Naive thymus-derived CD4-positive, alpha-beta T cell (primary cell): ENCODE data around the gene FBXL16. TPM values are rescaled to one million over a fixed set of nuclear protein-coding genes. Genes with fewer than 3 reads are reported as not detected.
"Not testable (repeated sequence)": the region's sequence is repeated elsewhere in the genome, so short reads cannot be mapped to it uniquely, and the experiment has no call there.

Source experiments
- ATAC-seq: fragments of 150-1000 bp; cut with Tn5 transposase; 2 replicates; pipeline ENCODE4 v1.10.0; 2021; ENCODE audit warnings: mild to moderate bottlenecking, moderate library complexity
- CTCF ChIA-PET: fragments of 350-600 bp; sonication (Branson Sonifier 250); formaldehyde crosslinking; loops from one replicate; lab custom pipeline; 2021; ENCODE audit warnings: antibody characterized with exemption; lab: Charles Lee
- POLR2A ChIA-PET: fragments of 350-600 bp; sonication (Branson Sonifier 250); formaldehyde crosslinking; loops from one replicate; lab custom pipeline; 2021; ENCODE audit warnings: antibody characterized with exemption, inconsistent platforms; lab: Charles Lee
- DNase-seq, 9 donors: peaks; one replicate each; pipeline versions ENCODE4 v3.0.0 to v3.0.0-alpha.2; 2020 to 2022; ENCODE audit warnings: mixed read lengths in 1 of 9
- H3K27ac ChIP-seq: one replicate; pipeline ENCODE4 v1.7.0; 2013; ENCODE audit warnings: mild to moderate bottlenecking, low read depth, low read length, moderate library complexity
- H3K27me3 ChIP-seq, 2 donors: one replicate each; pipeline ENCODE4 v1.7.0; 2013; ENCODE audit warnings: low read length in 2 of 2, mild to moderate bottlenecking in 2 of 2, moderate library complexity in 2 of 2; ENCODE audit not compliant: control insufficient read depth in 2 of 2, insufficient read depth in 2 of 2
- H3K36me3 ChIP-seq, 3 experiments: 1 replicate in 2 of 3; 2 replicates in 1 of 3; pipeline ENCODE4 v1.7.0; 2013; ENCODE audit warnings: low read length in 3 of 3, mild to moderate bottlenecking in 3 of 3, moderate library complexity in 1 of 3; ENCODE audit not compliant: insufficient read depth in 3 of 3, control insufficient read depth in 2 of 3
- H3K4me1 ChIP-seq, 2 donors: one replicate each; pipeline ENCODE4 v1.7.0; 2013; ENCODE audit warnings: low read length in 2 of 2, mild to moderate bottlenecking in 2 of 2, moderate library complexity in 1 of 2; ENCODE audit not compliant: control insufficient read depth in 2 of 2, insufficient read depth in 2 of 2
- H3K4me3 ChIP-seq: 2 replicates; pipeline ENCODE4 v1.7.0; 2013; ENCODE audit warnings: mild to moderate bottlenecking, low read length
- H3K9me3 ChIP-seq, 3 experiments: 1 replicate in 2 of 3; 2 replicates in 1 of 3; pipeline ENCODE4 v1.7.0; 2013; ENCODE audit warnings: low read length in 3 of 3; ENCODE audit not compliant: control insufficient read depth in 2 of 3
- H3K27ac Mint-ChIP-seq, 9 donors: one replicate each; pipeline ENCODE4 v1.8.0; 2020 to 2022; ENCODE audit warnings: mixed read lengths in 9 of 9, mild to moderate bottlenecking in 8 of 9, moderate library complexity in 5 of 9, inconsistent platforms in 2 of 9
- H3K27me3 Mint-ChIP-seq, 5 donors: one replicate each; pipeline ENCODE4 v1.8.0; 2021 to 2022; ENCODE audit warnings: mixed read lengths in 5 of 5, mild to moderate bottlenecking in 1 of 5
- H3K36me3 Mint-ChIP-seq, 5 donors: one replicate each; pipeline ENCODE4 v1.8.0; 2020 to 2022; ENCODE audit warnings: mixed read lengths in 5 of 5, mild to moderate bottlenecking in 3 of 5, inconsistent platforms in 1 of 5
- H3K4me1 Mint-ChIP-seq, 7 donors: one replicate each; pipeline ENCODE4 v1.8.0; 2020 to 2022; ENCODE audit warnings: mixed read lengths in 7 of 7, mild to moderate bottlenecking in 3 of 7, inconsistent platforms in 1 of 7
- H3K4me3 Mint-ChIP-seq, 10 donors: one replicate each; pipeline ENCODE4 v1.8.0; 2020 to 2022; ENCODE audit warnings: mild to moderate bottlenecking in 10 of 10, mixed read lengths in 10 of 10, moderate library complexity in 6 of 10, inconsistent platforms in 2 of 10
- H3K9me3 Mint-ChIP-seq, 11 donors: one replicate each; pipeline ENCODE4 v1.8.0; 2020 to 2022; ENCODE audit warnings: mixed read lengths in 11 of 11, mild to moderate bottlenecking in 4 of 11, inconsistent platforms in 1 of 11, moderate library complexity in 1 of 11
- intact Hi-C, 2 donors: fragments of 100-400 bp; cut with micrococcal nuclease; formaldehyde crosslinking; loops; one replicate each; pipeline ENCODE4 v1.15.1; 2023
- polyA plus RNA-seq, 2 donors: library from polyadenylated mRNA; unstranded; fragments of 300-500 nt; fragmentation: Illumina TruSeq; gene quantifications; one replicate each; pipeline ENCODE4 v1.2.3, GENCODE V29; 2021
- total RNA-seq, 6 experiments: library from RNA in 5 of 6; stranded (reverse) in 5 of 6; gene quantifications; 1 replicate in 5 of 6; 2 replicates in 1 of 6; pipeline ENCODE4 v1.2.3 and lab custom pipeline; 2021 to 2026

Gene FBXL16
- total and polyA plus RNA-seq, 7 experiments from 2014 or later, result 11.1 to 45.4 (median 18.0) TPM

DNA sequence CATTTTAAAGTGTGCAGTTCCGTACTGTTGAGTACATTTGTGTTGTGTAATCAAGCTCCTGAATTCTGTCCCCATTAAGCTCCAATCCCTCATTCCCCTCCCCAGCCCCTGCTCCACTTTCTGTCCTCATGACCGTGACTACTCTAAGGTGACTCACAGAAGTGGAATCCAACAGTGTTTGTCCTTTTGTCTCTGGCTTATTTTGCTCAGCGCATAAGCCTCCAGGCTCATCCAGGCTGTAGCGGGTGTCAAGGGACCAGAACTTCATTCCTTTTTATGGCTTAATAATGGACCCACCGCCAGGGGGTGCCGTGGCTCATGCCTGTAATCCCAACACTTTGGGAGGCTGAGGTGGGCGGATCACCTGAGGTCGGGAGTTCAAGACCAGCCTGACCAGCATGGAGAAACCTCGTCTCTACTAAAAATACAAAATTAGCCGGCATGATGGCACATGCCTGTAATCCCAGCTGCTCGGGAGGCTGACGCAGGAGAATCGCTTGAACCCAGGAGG is 7.2 kb upstream of the FBXL16 start:
- not testable (repeated sequence) for H3K9me3 ChIP-seq, H3K9me3 Mint-ChIP-seq, H3K4me3 ChIP-seq, H3K4me1 Mint-ChIP-seq, H3K27me3 ChIP-seq, H3K36me3 ChIP-seq, H3K27ac ChIP-seq, H3K36me3 Mint-ChIP-seq, H3K4me1 ChIP-seq, ATAC-seq
- Mint-ChIP-seq H3K27ac (peak overlapping the region in 2 of 9 donors; percentile 18 to 24), H3K4me3 (peak overlapping the region in 2 of 10 donors; percentile 21 to 25), H3K27me3 (peaks cover 11 to 36% (median 19%) of the 10 kb centered on the region in 5 donors)
- CTCF ChIA-PET, result interaction anchor here (0.6 to 2.4 kb wide), 17 partner anchors 8 to 73 kb away, joined by 3 to 24 read pairs (median 6); partner anchors contain the start of genes ANTKMT and CIAO3
- POLR2A ChIA-PET, result interaction anchor here (0.8 to 1.4 kb wide), 4 partner anchors 16 to 73 kb away, joined by 3 read pairs; partner anchors contain the start of gene CIAO3
- DNase-seq, result peak in 1 of 9 donors; percentile 62
- intact Hi-C loops, result loop anchor here in 1 of 2 donors (10.0 kb wide), 1 partner anchor 262 kb away; the partner anchor contains the start of gene LMF1

DNA sequence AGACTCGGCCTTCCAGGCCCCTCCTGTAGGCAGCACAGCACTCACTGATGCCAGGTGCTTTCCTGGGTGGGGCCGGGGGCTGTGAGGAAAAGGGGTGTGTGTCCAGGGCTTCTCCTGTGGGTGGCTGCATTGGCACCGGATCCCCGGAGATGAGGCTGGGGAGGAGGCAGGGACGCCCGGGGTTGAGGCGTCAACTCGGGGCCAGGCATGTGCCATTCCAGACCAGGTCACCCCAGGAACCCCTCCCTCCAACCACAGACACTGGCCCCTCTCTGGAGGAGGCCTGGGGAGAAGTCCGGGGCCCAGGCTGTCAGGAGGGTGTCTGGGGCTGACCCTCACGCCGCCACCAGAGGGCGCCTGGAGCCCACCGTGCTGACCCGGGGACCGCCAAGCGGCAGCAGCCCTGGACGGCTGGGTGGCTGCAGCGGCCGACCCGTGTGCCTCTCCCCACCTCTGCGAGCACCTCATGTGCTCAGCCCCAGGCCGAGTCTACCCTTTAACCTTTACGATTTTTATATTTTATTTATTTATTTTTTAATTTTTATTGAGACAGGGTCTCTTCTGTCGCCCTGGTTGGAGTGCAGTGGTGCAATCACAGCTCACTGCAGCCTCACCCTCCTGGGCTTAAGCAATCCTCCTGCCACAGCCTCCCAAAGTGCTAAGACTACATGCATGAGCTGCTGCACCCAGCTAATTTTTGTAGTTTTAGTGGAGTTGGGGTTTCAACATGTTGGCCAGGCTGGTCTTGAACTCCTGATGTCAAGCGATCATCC is 6.1 kb upstream of the FBXL16 start:
- peaks cover 0 to 2% (median 0%) of the 10 kb centered on the region in 11 donors for H3K9me3 Mint-ChIP-seq
- H3K4me3 Mint-ChIP-seq, result no peak overlapping the region
- H3K27ac ChIP-seq, result no peak overlapping the region
- ATAC-seq (peak; percentile 71), DNase-seq (peak; percentile 54 to 86 (median 72))
- no peak overlapping the region for H3K4me3 ChIP-seq
- ChIA-PET POLR2A (interaction anchor here (1.1 to 1.8 kb wide), 4 partner anchors 16 to 34 kb away, joined by 3 to 7 read pairs (median 3); partner anchors contain the start of gene CIAO3), CTCF (interaction anchor here (0.6 to 2.4 kb wide), 17 partner anchors 9 to 344 kb away, joined by 3 to 24 read pairs (median 6); partner anchors contain the start of genes ANTKMT and CIAO3)
- no peak overlapping the region for H3K27ac Mint-ChIP-seq
- no peaks in the 10 kb centered on the region for H3K36me3 ChIP-seq
- H3K36me3 Mint-ChIP-seq, result no peaks in the 10 kb centered on the region
- H3K4me1 ChIP-seq, result no peaks in the 10 kb centered on the region
- peaks cover 4 to 7% of the 10 kb centered on the region in 2 donors for H3K27me3 ChIP-seq
- H3K9me3 ChIP-seq, result no peaks in the 10 kb centered on the region
- peaks cover 0 to 4% (median 4%) of the 10 kb centered on the region in 7 donors for H3K4me1 Mint-ChIP-seq
- H3K27me3 Mint-ChIP-seq, result peaks cover 13 to 44% (median 21%) of the 10 kb centered on the region in 5 donors
- intact Hi-C loops, result loop anchor here (1.0 to 10.0 kb wide), 7 partner anchors 22 to 392 kb away; partner anchors contain the start of gene LMF1 (in 1 of the 2)

DNA sequence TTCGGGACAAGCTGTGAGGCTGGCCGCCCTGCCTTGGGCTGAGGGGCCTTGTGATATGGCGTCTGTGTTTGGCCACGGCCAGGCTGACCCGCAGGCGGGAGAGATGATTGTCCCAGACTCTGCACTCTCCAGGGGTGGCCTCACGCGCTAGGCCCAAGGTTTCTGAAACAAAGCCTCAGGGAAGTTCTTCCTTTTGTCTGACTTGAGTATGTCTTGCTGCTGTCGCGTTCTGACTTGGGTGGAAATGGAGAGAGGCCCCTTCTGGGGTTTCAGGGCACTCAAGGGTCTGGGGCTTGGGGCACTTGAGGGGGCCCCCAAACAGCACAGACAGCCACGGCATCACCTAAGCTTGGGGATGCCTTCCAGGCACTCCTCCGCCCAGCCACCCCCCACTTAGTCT is 5.5 kb upstream of the FBXL16 start:
- Histone ChIP-seq H3K27me3 (peaks cover 4 to 13% of the 10 kb centered on the region in 2 donors), H3K9me3 (no peaks in the 10 kb centered on the region), H3K4me1 (no peaks in the 10 kb centered on the region), H3K27ac (no peak overlapping the region), H3K4me3 (no peak overlapping the region), H3K36me3 (no peaks in the 10 kb centered on the region)
- POLR2A ChIA-PET, result interaction anchor here (1.5 to 1.8 kb wide), 2 partner anchors 9 to 15 kb away, joined by 5 to 7 read pairs; no protein-coding TSS in a partner anchor
- CTCF ChIA-PET, result interaction anchor here (0.6 to 2.4 kb wide), 6 partner anchors 9 to 72 kb away, joined by 3 to 7 read pairs (median 4); no protein-coding TSS in a partner anchor
- ATAC-seq (no peak), DNase-seq (no peak)
- H3K4me3 Mint-ChIP-seq, result no peak overlapping the region
- H3K27me3 Mint-ChIP-seq, result peaks cover 17 to 46% (median 21%) of the 10 kb centered on the region in 5 donors
- intact Hi-C loops, result loop anchor here (1.0 to 10.0 kb wide), 7 partner anchors 22 to 392 kb away; partner anchors contain the start of gene LMF1 (in 1 of the 2)
- no peaks in the 10 kb centered on the region for H3K36me3 Mint-ChIP-seq
- peaks cover 0 to 4% (median 4%) of the 10 kb centered on the region in 7 donors for H3K4me1 Mint-ChIP-seq
- no peak overlapping the region for H3K27ac Mint-ChIP-seq
- peaks cover 0 to 2% (median 0%) of the 10 kb centered on the region in 11 donors for H3K9me3 Mint-ChIP-seq

DNA sequence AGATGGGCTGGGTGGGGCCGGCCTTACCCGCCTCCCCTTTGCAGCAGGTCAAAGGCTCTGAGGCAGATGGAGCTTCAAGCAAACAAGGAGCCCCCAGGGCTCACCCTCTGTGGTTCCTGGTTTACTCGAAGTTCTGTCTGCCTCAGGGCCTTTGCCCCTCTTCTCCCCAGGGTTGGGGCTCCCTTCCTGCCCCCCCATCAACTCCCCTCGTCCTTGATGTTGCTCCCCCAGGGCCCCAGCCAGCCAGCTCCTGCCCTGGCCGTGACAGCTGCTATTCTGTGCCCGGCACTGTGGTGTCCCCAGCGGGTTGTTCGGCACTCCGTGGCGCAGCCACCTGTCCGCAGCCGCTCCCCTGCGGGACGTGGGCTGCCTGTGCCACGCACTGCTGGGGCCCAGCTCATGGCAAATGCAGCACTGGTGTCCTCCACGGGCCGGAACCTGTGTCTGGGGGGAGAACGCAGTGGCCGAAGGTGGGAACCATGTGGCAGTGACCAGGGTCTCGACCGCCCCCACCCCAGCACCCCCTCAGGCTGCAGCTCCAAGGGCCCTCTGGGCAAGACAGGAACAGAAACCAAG is 5.0 kb upstream of the FBXL16 start:
- CTCF ChIA-PET, result interaction anchor here (0.6 to 2.4 kb wide), 8 partner anchors 8 to 73 kb away, joined by 3 to 7 read pairs (median 3); partner anchors contain the start of genes CIAO3 and WDR24
- Histone ChIP-seq H3K9me3 (no peaks in the 10 kb centered on the region), H3K4me3 (no peak overlapping the region), H3K4me1 (no peaks in the 10 kb centered on the region), H3K27ac (no peak overlapping the region), H3K36me3 (no peaks in the 10 kb centered on the region), H3K27me3 (peaks cover 4 to 13% of the 10 kb centered on the region in 2 donors)
- POLR2A ChIA-PET, result interaction anchor here (1.1 to 1.8 kb wide), 3 partner anchors 10 to 20 kb away, joined by 3 to 7 read pairs (median 5); partner anchors contain the start of gene WDR24
- H3K27me3 Mint-ChIP-seq, result peaks cover 17 to 42% (median 21%) of the 10 kb centered on the region in 5 donors
- H3K4me1 Mint-ChIP-seq, result peaks cover 0 to 4% (median 4%) of the 10 kb centered on the region in 7 donors
- DNase-seq (no peak), ATAC-seq (no peak)
- H3K4me3 Mint-ChIP-seq, result no peak overlapping the region
- no peaks in the 10 kb centered on the region for H3K36me3 Mint-ChIP-seq
- peaks cover 0 to 2% (median 0%) of the 10 kb centered on the region in 11 donors for H3K9me3 Mint-ChIP-seq
- H3K27ac Mint-ChIP-seq, result no peak overlapping the region
- intact Hi-C loops, result loop anchor here (1.0 to 10.0 kb wide), 7 partner anchors 23 to 393 kb away; partner anchors contain the start of gene LMF1 (in 1 of the 2)

DNA sequence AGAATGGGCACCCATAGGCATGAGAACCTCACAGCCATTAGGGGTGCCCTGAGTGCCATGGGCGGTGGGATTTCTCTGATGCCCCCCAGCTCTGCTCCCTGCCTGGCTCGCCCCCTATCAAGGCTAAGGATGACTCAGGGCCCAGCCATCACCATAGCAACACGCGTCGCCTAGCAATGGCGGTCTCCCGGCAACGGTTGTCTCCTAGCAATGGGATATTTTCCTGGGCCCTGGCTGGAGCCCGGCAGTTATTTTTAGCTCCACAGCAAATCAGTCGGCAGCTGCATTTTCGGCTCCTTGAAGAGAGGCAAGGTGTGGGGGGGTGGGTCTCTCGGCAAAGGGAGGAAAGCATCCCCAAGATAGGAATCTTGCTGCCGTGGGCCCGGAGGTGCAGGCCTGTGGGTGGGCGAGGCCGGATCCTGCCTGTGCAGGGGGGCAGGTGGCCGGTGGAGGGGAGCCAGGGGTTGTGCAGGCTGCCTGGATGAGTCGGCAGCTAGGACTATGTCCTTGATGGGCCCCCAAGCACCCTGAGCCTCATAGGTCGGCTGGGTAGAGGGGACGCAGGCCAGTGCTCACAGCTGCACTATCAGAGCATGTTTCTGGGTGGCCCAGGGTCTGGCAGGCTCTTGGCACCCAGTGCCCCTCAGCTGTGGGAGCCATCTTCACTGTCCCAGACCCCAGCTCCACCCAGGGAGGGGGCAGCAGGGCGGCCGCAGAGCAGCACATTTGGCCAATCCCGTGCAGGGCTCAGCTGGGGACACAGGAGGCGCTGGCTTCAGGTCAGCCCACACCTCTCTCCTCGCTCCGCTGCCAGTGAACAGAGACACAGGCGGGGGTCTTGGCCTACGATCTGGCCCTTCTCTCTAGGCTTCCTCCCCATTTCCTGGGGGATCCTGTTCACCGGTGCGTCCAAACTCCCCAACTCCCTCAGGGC is 4.2 kb upstream of the FBXL16 start:
- Histone ChIP-seq H3K9me3 (no peaks in the 10 kb centered on the region), H3K27ac (no peak overlapping the region), H3K4me1 (no peaks in the 10 kb centered on the region), H3K36me3 (no peaks in the 10 kb centered on the region), H3K4me3 (no peak overlapping the region), H3K27me3 (peaks cover 4 to 13% of the 10 kb centered on the region in 2 donors)
- no peak overlapping the region for H3K4me3 Mint-ChIP-seq
- intact Hi-C loops, result loop anchor here (2.0 to 10.0 kb wide), 2 partner anchors 265 to 393 kb away; partner anchors contain the start of gene LMF1 (in 1 of the 2)
- ATAC-seq (no peak), DNase-seq (no peak)
- ChIA-PET POLR2A (interaction anchor here (1.1 to 1.5 kb wide), 3 partner anchors 10 to 20 kb away, joined by 3 to 5 read pairs (median 3); partner anchors contain the start of gene WDR24), CTCF (interaction anchor here (0.6 to 1.5 kb wide), 8 partner anchors 8 to 379 kb away, joined by 3 to 5 read pairs (median 3); partner anchors contain the start of genes CIAO3 and WDR24)
- peaks cover 0 to 4% (median 4%) of the 10 kb centered on the region in 7 donors for H3K4me1 Mint-ChIP-seq
- peaks cover 17 to 42% (median 21%) of the 10 kb centered on the region in 5 donors for H3K27me3 Mint-ChIP-seq
- H3K27ac Mint-ChIP-seq, result peak overlapping the region in 1 of 9 donors; percentile 25
- H3K36me3 Mint-ChIP-seq, result no peaks in the 10 kb centered on the region
- H3K9me3 Mint-ChIP-seq, result peaks cover 0 to 2% (median 0%) of the 10 kb centered on the region in 11 donors
